Left ventricle myocardium inferior (tissue), 1 donor: ENCODE results near the gene CPB2. TPM values are rescaled to one million over a fixed set of nuclear protein-coding genes. Genes with fewer than 3 reads are reported as not detected.

Experiments used
- DNase-seq: peaks from one replicate; pipeline ENCODE4 v3.0.0-alpha.2; 2020
- H3K27ac ChIP-seq: fragments of 200-600 bp; replicated peaks from 2 replicates; pipeline ENCODE4 v1.8.0; 2021
- H3K27me3 ChIP-seq: fragments of 200-600 bp; 2 replicates; pipeline ENCODE4 v1.8.0; 2021; ENCODE audit warnings: low read depth
- H3K36me3 ChIP-seq: fragments of 200-600 bp; 2 replicates; pipeline ENCODE4 v1.8.0; 2021
- H3K4me1 ChIP-seq: fragments of 200-600 bp; 2 replicates; pipeline ENCODE4 v1.8.0; 2021
- H3K4me3 ChIP-seq: fragments of 200-600 bp; 2 replicates; pipeline ENCODE4 v1.8.0; 2021; ENCODE audit warnings: mild to moderate bottlenecking, moderate library complexity
- H3K9me3 ChIP-seq: fragments of 200-600 bp; replicated peaks from 2 replicates; pipeline ENCODE4 v1.8.0; 2021
- CTCF ChIP-seq: fragments of 200-600 bp; IDR thresholded peaks from 2 replicates; pipeline ENCODE4 v1.8.0; 2021; ENCODE audit warnings: antibody characterized with exemption, mild to moderate bottlenecking, borderline replicate concordance
- intact Hi-C: fragments of 100-400 bp; cut with micrococcal nuclease; formaldehyde crosslinking; loops from one replicate; pipeline ENCODE4 v1.11.0; 2022
- total RNA-seq: library from RNA; stranded (reverse); fragmentation: NEBNext Ultra II Directional; extraction: Animal tissue kit (Norgen Biotek cat#: 25700); gene quantifications from one replicate; pipeline ENCODE4 v1.2.1, GENCODE V29; 2021
- donor health status: DM: no; HTN: yes; CAD: no; lungs with severe emphysema.

CPB2 gene
- total RNA-seq, 1 donor from 2014 or later = not detected

- H3K27ac ChIP-seq = no peak overlapping the region
- no peaks in the 10 kb centered on the region for H3K4me1 ChIP-seq
- no peak for TF ChIP-seq CTCF
- intact Hi-C loops = no loop called here
- peaks cover 47% of the 10 kb centered on the region for H3K36me3 ChIP-seq
- H3K4me3 ChIP-seq = no peak overlapping the region
- no peaks in the 10 kb centered on the region for H3K9me3 ChIP-seq
- DNase-seq = no peak
- H3K27me3 ChIP-seq = no peaks in the 10 kb centered on the region
Observed at GRCh38 chr13:46038296-46038695, 66.5 kb downstream of the CPB2 start.

- peaks cover 53% of the 10 kb centered on the region for H3K36me3 ChIP-seq
- no peaks in the 10 kb centered on the region for H3K27me3 ChIP-seq
- H3K4me1 ChIP-seq = no peaks in the 10 kb centered on the region
- no peak overlapping the region for H3K4me3 ChIP-seq
- no peak for TF ChIP-seq CTCF
- intact Hi-C loops = no loop called here
- H3K9me3 ChIP-seq = peaks cover 9% of the 10 kb centered on the region
- no peak for DNase-seq
- H3K27ac ChIP-seq = no peak overlapping the region
Observed at GRCh38 chr13:46035066-46035465, 69.8 kb downstream of the CPB2 start.

GRCh38 chr13:46032341-46032740, 72.5 kb downstream of the CPB2 start:
- no peak for TF ChIP-seq CTCF
- DNase-seq = no peak
- no peaks in the 10 kb centered on the region for H3K4me1 ChIP-seq
- intact Hi-C loops = no loop called here
- no peak overlapping the region for H3K27ac ChIP-seq
- no peaks in the 10 kb centered on the region for H3K27me3 ChIP-seq
- peaks cover 15% of the 10 kb centered on the region for H3K9me3 ChIP-seq
- peaks cover 33% of the 10 kb centered on the region for H3K36me3 ChIP-seq
- H3K4me3 ChIP-seq = no peak overlapping the region

- Histone ChIP-seq H3K27ac (no peak overlapping the region), H3K36me3 (peaks cover 33% of the 10 kb centered on the region), H3K9me3 (peaks cover 15% of the 10 kb centered on the region), H3K4me1 (no peaks in the 10 kb centered on the region), H3K4me3 (no peak overlapping the region), H3K27me3 (no peaks in the 10 kb centered on the region)
- TF ChIP-seq CTCF = no peak
- no peak for DNase-seq
- intact Hi-C loops = no loop called here
Observed at GRCh38 chr13:46031581-46032263, 73.1 kb downstream of the CPB2 start.

GRCh38 chr13:46025157-46025556, 79.7 kb downstream of the CPB2 start:
- Histone ChIP-seq H3K9me3 (peaks cover 6% of the 10 kb centered on the region), H3K36me3 (peaks cover 7% of the 10 kb centered on the region), H3K27me3 (no peaks in the 10 kb centered on the region), H3K4me1 (peaks cover 7% of the 10 kb centered on the region), H3K27ac (no peak overlapping the region), H3K4me3 (no peak overlapping the region)
- TF ChIP-seq CTCF = no peak
- no peak for DNase-seq
- intact Hi-C loops = no loop called here
